Measurements from ENCODE around the gene AP1S2.

AP1S2 gene

GRCh38 chrX:15870310-15870709, 15.7 kb upstream of the AP1S2 start:
- TF ChIP-seq SPI1 (IDR thresholded peaks at IDR 0.05; ENCODE audit: borderline replicate concordance, low read depth) (no peak), GABPA (IDR thresholded peaks at IDR 0.05; ENCODE audit: low read depth) (no peak), REST (IDR thresholded peaks at IDR 0.05; ENCODE audit: insufficient replicate concordance, low read depth) (no peak), CTCF (IDR thresholded peaks at IDR 0.05; ENCODE audit: insufficient read depth, low read length) (no peak), POLR2AphosphoS5 (IDR thresholded peaks at IDR 0.05; ENCODE audit: low read depth) (no peak)

GRCh38 chrX:15869695-15870094, 15.1 kb upstream of the AP1S2 start:
- no peak overlapping the region for H3K4me3 ChIP-seq (replicated peaks; ENCODE audit: insufficient read depth, low read length)
- H3K27me3 ChIP-seq (ENCODE audit: insufficient read depth, poor library complexity, severe bottlenecking): no peaks in the 10 kb centered on the region
- no peak for TF ChIP-seq POLR2AphosphoS5 (IDR thresholded peaks at IDR 0.05; ENCODE audit: low read depth)
- no peak for TF ChIP-seq CTCF (IDR thresholded peaks at IDR 0.05; ENCODE audit: insufficient read depth, low read length)
- no peak for TF ChIP-seq SPI1 (IDR thresholded peaks at IDR 0.05; ENCODE audit: borderline replicate concordance, low read depth)
- TF ChIP-seq GABPA (IDR thresholded peaks at IDR 0.05; ENCODE audit: low read depth): no peak
- no peak for TF ChIP-seq REST (IDR thresholded peaks at IDR 0.05; ENCODE audit: insufficient replicate concordance, low read depth)
- no peak for DNase-seq (ENCODE audit: low read depth in 1 of 2, low spot score in 1 of 2)
- H3K27ac ChIP-seq (replicated peaks): no peak overlapping the region

More at GRCh38 chrX:15870310-15870709, 15.7 kb upstream of the AP1S2 start:
- Histone ChIP-seq H3K4me3 (replicated peaks; ENCODE audit: insufficient read depth, low read length) (no peak overlapping the region), H3K27ac (replicated peaks) (no peak overlapping the region), H3K27me3 (ENCODE audit: insufficient read depth, poor library complexity, severe bottlenecking) (no peaks in the 10 kb centered on the region)
- no peak for DNase-seq (ENCODE audit: low read depth in 1 of 2, low spot score in 1 of 2)

- Histone ChIP-seq H3K4me3 (replicated peaks; ENCODE audit: insufficient read depth, low read length) (no peak overlapping the region), H3K27me3 (ENCODE audit: insufficient read depth, poor library complexity, severe bottlenecking) (no peaks in the 10 kb centered on the region), H3K27ac (replicated peaks) (no peak overlapping the region)
- DNase-seq (ENCODE audit: low read depth in 1 of 2, low spot score in 1 of 2): no peak
- no peak for TF ChIP-seq REST (IDR thresholded peaks at IDR 0.05; ENCODE audit: insufficient replicate concordance, low read depth)
- TF ChIP-seq CTCF (IDR thresholded peaks at IDR 0.05; ENCODE audit: insufficient read depth, low read length): no peak
- no peak for TF ChIP-seq POLR2AphosphoS5 (IDR thresholded peaks at IDR 0.05; ENCODE audit: low read depth)
- TF ChIP-seq GABPA (IDR thresholded peaks at IDR 0.05; ENCODE audit: low read depth): no peak
- no peak for TF ChIP-seq SPI1 (IDR thresholded peaks at IDR 0.05; ENCODE audit: borderline replicate concordance, low read depth)
Measured at GRCh38 chrX:15866147-15866546, 11.5 kb upstream of the AP1S2 start.

All from HL-60 (cell line).